A673 (cell line): Measurements from ENCODE around the gene NDUFB4. TPM values are rescaled to one million over a fixed set of nuclear protein-coding genes. Genes with fewer than 3 reads are reported as not detected.

ENCODE experiments used
- BruUV-seq: library from RNA; stranded (reverse); fragments of 400-500 nt; replicated peaks from 2 replicates; lab custom pipeline; 2021; lab: Mats Ljungman, UMichigan
- CTCF ChIA-PET: fragments of 300-600 bp; sonication (Branson Sonifier 250); formaldehyde crosslinking; loops from one replicate; lab custom pipeline; 2022; ENCODE audit warnings: antibody characterized with exemption; lab: Charles Lee
- POLR2A ChIA-PET: fragments of 300-600 bp; sonication (Branson Sonifier 250); formaldehyde crosslinking; loops from one replicate; lab custom pipeline; 2022; ENCODE audit warnings: antibody characterized with exemption; ENCODE audit not compliant: low non-redundant PET; lab: Charles Lee
- DNase-seq: peaks from one replicate; pipeline ENCODE4 v3.0.0-alpha.2; 2015; ENCODE audit warnings: low spot score
- H3K27ac ChIP-seq: fragments of 200-600 bp; sonication (generic); 2 replicates; pipeline ENCODE4 v1.5.1; 2016; ENCODE audit warnings: mixed run types, low read depth, mild to moderate bottlenecking, mixed read lengths, antibody characterized with exemption, low read length; ENCODE audit not compliant: poor library complexity, severe bottlenecking
- H3K27me3 ChIP-seq: fragments of 200-600 bp; sonication (generic); replicated peaks from 2 replicates; pipeline ENCODE4 v1.6.1; 2017; ENCODE audit warnings: mixed run types, low read depth, mild to moderate bottlenecking, mixed read lengths, antibody characterized with exemption, low read length; ENCODE audit not compliant: insufficient read depth, poor library complexity
- H3K36me3 ChIP-seq: fragments of 200-600 bp; sonication (generic); 2 replicates; pipeline ENCODE4 v1.6.1; 2016; ENCODE audit warnings: mixed run types, mild to moderate bottlenecking, mixed read lengths, antibody characterized with exemption, low read length; ENCODE audit not compliant: insufficient read depth, poor library complexity, severe bottlenecking
- H3K4me1 ChIP-seq: fragments of 200-600 bp; sonication (generic); 2 replicates; pipeline ENCODE4 v1.6.1; 2017; ENCODE audit warnings: mixed run types, mild to moderate bottlenecking, mixed read lengths, antibody characterized with exemption, low read length; ENCODE audit not compliant: insufficient read depth, poor library complexity, severe bottlenecking
- H3K4me3 ChIP-seq: fragments of 200-600 bp; sonication (generic); 2 replicates; pipeline ENCODE4 v1.5.1; 2016; ENCODE audit warnings: low read depth, mixed run types, mild to moderate bottlenecking, mixed read lengths, low read length; ENCODE audit not compliant: poor library complexity, severe bottlenecking
- H3K9me3 ChIP-seq: fragments of 200-600 bp; sonication (generic); 2 replicates; pipeline ENCODE4 v1.6.1; 2016; ENCODE audit warnings: mixed run types, low read depth, mild to moderate bottlenecking, mixed read lengths, antibody characterized with exemption, low read length; ENCODE audit not compliant: poor library complexity, severe bottlenecking
- EZH2 ChIP-seq: fragments of 200-600 bp; sonication (generic); IDR thresholded peaks from 2 replicates; pipeline ENCODE4 v1.6.1; 2017; ENCODE audit warnings: borderline replicate concordance, low read depth, mild to moderate bottlenecking, mixed read lengths, antibody characterized with exemption, low read length; ENCODE audit not compliant: poor library complexity, severe bottlenecking
- intact Hi-C: fragments of 100-400 bp; cut with micrococcal nuclease; formaldehyde crosslinking; loops from one replicate; pipeline ENCODE4 v1.10.0; 2022; ENCODE audit not compliant: unreplicated experiment
- total RNA-seq: library from RNA; stranded (reverse); gene quantifications from 2 replicates; pipeline ENCODE4 v1.2.3, GENCODE V29; 2021
- TF ChIP-seq, protein P1 (sequence below): fragments of 300-800, 200-600 bp; sonication (generic); conservative IDR thresholded peaks from 2 replicates; pipeline ENCODE4 v1.5.1; 2017; ENCODE audit warnings: low read depth, mild to moderate bottlenecking, antibody characterized with exemption, low read length, moderate library complexity, mixed read lengths

The NDUFB4 gene
- total RNA-seq, 1 experiment from 2014 or later: 200 TPM

DNA sequence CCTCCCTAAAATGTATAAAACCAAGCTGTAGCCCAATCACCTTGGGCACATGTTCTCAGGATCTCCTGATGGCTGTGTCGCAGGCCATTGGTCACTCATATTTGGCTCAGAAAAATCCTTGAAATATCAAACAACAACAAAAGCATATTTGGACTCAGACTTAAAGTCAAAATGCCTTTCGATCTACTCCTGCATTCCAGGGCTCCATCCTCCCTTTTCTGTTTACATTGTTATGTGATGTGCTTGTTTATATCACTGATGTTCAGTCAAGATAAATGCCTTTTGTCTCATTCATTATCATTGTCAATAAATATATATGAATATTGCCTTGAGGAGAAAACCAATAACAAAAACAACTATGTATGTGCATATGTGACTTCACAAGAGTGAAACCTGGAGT, 54.2 kb downstream of the NDUFB4 start:
- no peak overlapping the region for H3K27ac ChIP-seq
- intact Hi-C loops: no loop called here
- TF ChIP-seq EZH2: no peak
- TF ChIP-seq, protein P1, sequence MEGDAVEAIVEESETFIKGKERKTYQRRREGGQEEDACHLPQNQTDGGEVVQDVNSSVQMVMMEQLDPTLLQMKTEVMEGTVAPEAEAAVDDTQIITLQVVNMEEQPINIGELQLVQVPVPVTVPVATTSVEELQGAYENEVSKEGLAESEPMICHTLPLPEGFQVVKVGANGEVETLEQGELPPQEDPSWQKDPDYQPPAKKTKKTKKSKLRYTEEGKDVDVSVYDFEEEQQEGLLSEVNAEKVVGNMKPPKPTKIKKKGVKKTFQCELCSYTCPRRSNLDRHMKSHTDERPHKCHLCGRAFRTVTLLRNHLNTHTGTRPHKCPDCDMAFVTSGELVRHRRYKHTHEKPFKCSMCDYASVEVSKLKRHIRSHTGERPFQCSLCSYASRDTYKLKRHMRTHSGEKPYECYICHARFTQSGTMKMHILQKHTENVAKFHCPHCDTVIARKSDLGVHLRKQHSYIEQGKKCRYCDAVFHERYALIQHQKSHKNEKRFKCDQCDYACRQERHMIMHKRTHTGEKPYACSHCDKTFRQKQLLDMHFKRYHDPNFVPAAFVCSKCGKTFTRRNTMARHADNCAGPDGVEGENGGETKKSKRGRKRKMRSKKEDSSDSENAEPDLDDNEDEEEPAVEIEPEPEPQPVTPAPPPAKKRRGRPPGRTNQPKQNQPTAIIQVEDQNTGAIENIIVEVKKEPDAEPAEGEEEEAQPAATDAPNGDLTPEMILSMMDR: no peak
- ChIA-PET CTCF (no interaction called here), POLR2A (no interaction called here)
- H3K4me3 ChIP-seq: no peak overlapping the region
- no peaks in the 10 kb centered on the region for H3K9me3 ChIP-seq
- peaks cover 2% of the 10 kb centered on the region for H3K4me1 ChIP-seq
- no TSS peak for BruUV-seq
- no peaks in the 10 kb centered on the region for H3K27me3 ChIP-seq
- no peak for DNase-seq
- H3K36me3 ChIP-seq: no peaks in the 10 kb centered on the region

Other genes with a start within 250 kb of the NDUFB4 start
- gene LRRC58, start 247.0 kb upstream of the NDUFB4 start, total RNA-seq: 29.2 and 34.1 TPM in 2 replicates
- gene FSTL1, start 145.3 kb upstream of the NDUFB4 start, total RNA-seq: 89.1 and 122 TPM in 2 replicates
- 0.28 and 0.42 TPM in 2 replicates for gene HGD, start 85.9 kb downstream of the NDUFB4 start, total RNA-seq
- 16.5 and 18.2 TPM in 2 replicates for gene RABL3, start 146.2 kb downstream of the NDUFB4 start, total RNA-seq
- 21.7 and 24.3 TPM in 2 replicates for gene GTF2E1, start 146.4 kb downstream of the NDUFB4 start, total RNA-seq